K562 (cell line): ENCODE results near the gene RPS2. TPM values are rescaled to one million over a fixed set of nuclear protein-coding genes. Genes with fewer than 3 reads are reported as not detected.
A peak's percentile ranks its signal among the peaks of the same experiment; 100 is the strongest.

Source experiments
- E2F3 ChIP-seq: fragments of 250-450 bp; sonication (Bioruptor Pico); IDR thresholded peaks from 2 replicates; pipeline ENCODE4 v1.4.0; 2020; ENCODE audit warnings: mild to moderate bottlenecking
- ILK ChIP-seq: fragments of 450-650 bp; IDR thresholded peaks from 2 replicates; pipeline ENCODE4 v1.6.1; 2016; ENCODE audit warnings: missing genetic modification characterization, low read depth, mild to moderate bottlenecking, missing compliant biosample characterization, moderate library complexity, borderline replicate concordance
- MGA ChIP-seq: fragments of 450-650 bp; IDR thresholded peaks from 2 replicates; pipeline ENCODE4 v1.6.1; 2016; ENCODE audit warnings: mild to moderate bottlenecking, moderate library complexity
- NR4A1 ChIP-seq, 2 experiments: fragments of 250-450 bp in 1 of 2; fragments of 450-650 bp in 1 of 2; sonication (Bioruptor Pico) in 1 of 2; IDR thresholded peaks; 2 replicates each; pipeline versions ENCODE4 v1.4.0 to v1.6.1; 2016 to 2020; ENCODE audit warnings: mild to moderate bottlenecking in 2 of 2, missing compliant biosample characterization in 1 of 2, missing genetic modification characterization in 1 of 2, moderate library complexity in 1 of 2
- PML ChIP-seq: IDR thresholded peaks from 2 replicates; pipeline ENCODE4 v1.6.1; 2012; ENCODE audit warnings: low read length, inconsistent platforms
- RBM39 ChIP-seq: fragments of 200-400 bp; formaldehyde crosslinking; optimal IDR thresholded peaks from 2 replicates; pipeline ENCODE3; 2018; ENCODE audit warnings: low read depth, low read length
- ZBTB2 ChIP-seq: fragments of 450-650 bp; IDR thresholded peaks from 2 replicates; pipeline ENCODE4 v1.6.1; 2016; ENCODE audit warnings: antibody characterized with exemption
- ZKSCAN1 ChIP-seq: fragments of 150-350 bp; IDR thresholded peaks from 2 replicates; pipeline ENCODE4 v1.6.1; 2016; ENCODE audit warnings: low read depth, low read length
- ZNF398 ChIP-seq: fragments of 250-450 bp; sonication (Bioruptor Pico); IDR thresholded peaks from 2 replicates; pipeline ENCODE4 v1.8.0; 2021; ENCODE audit warnings: moderate library complexity, mild to moderate bottlenecking, inconsistent platforms
- ZNF408 ChIP-seq: fragments of 250-450 bp; sonication (Bioruptor Pico); IDR thresholded peaks from 2 replicates; pipeline ENCODE4 v1.4.0; 2020; ENCODE audit warnings: low read depth, mild to moderate bottlenecking, moderate library complexity
- polyA plus RNA-seq, 8 experiments: library from polyadenylated mRNA; depleted of rRNA in 4 of 8; stranded (reverse) in 5 of 8; unstranded in 3 of 8; fragments of >200 nt; fragmentation: Nextera tagmentation in 2 of 8; fragmentation: Illumina TruSeq in 1 of 8; extraction: Ambion mirVana in 2 of 8; extraction: Trizol in 1 of 8; gene quantifications; 2 replicates each; pipeline versions ENCODE4 v1.2.1 to v1.2.3, GENCODE V29; 2011 to 2014; ENCODE audit warnings: inconsistent platforms in 1 of 8, missing spikeins in 1 of 8
- total RNA-seq, 7 experiments: library from RNA; depleted of rRNA in 6 of 7; stranded (reverse); fragments of >200 nt in 6 of 7; fragmentation: Illumina TruSeq in 2 of 7; extraction: Trizol in 2 of 7; gene quantifications; 2 replicates each; pipeline versions ENCODE4 v1.2.1 to v1.2.3, GENCODE V29; 2011 to 2021; ENCODE audit warnings: low replicate concordance in 1 of 7

Gene RPS2
- total and polyA plus RNA-seq, 9 of the 15 experiments (the other 6 are each of a cell fraction or from before 2014, with no cell fraction given): 834 to 4,794 (median 3,793) TPM

- TF ChIP-seq RBM39 (no peak), NR4A1 (CRISPR knock-in tag; IDR thresholded peaks at IDR 0.05) (no peak), NR4A1 (tag; IDR thresholded peaks at IDR 0.05) (peak; percentile 71; the same call in 1 of the 2 replicates), ZBTB2 (no peak), ILK (no peak), ZNF398 (CRISPR knock-in tag) (no peak), E2F3 (CRISPR knock-in tag) (0 out of 2 replicates have a peak, but pooled peaks have one; percentile 81), MGA (peak; percentile 98), ZNF408 (CRISPR knock-in tag) (no peak), PML (no peak), ZKSCAN1 (peak; percentile 56; the same call in 1 of the 2 replicates)
These were observed 34.9 kb downstream of the RPS2 start (continued) for GRCh38 chr16:1929578-1930337.
